Measurements from ENCODE around the gene FBXO10. TPM values are rescaled to one million over a fixed set of nuclear protein-coding genes. Genes with fewer than 3 reads are reported as not detected.

The FBXO10 gene
- total and polyA plus RNA-seq, 2 experiments from 2014 or later, result 3.4 to 13.4 TPM

GRCh38 chr9:37534901-37535300 lies 41.3 kb downstream of the FBXO10 start (continued):
- TF ChIP-seq REST (IDR thresholded peaks at IDR 0.05; ENCODE audit: unreplicated experiment) (no peak), ZNF114 (CRISPR knock-in tag; IDR thresholded peaks at IDR 0.05) (no peak), EZH2 (IDR thresholded peaks at IDR 0.05; ENCODE audit: low read depth, unreplicated experiment) (no peak), JUNB (IDR thresholded peaks at IDR 0.05; ENCODE audit: unreplicated experiment) (no peak), ZNF331 (CRISPR knock-in tag; IDR thresholded peaks at IDR 0.05; ENCODE audit: low read depth) (no peak), STAT1 (IDR thresholded peaks at IDR 0.05; ENCODE audit: unreplicated experiment) (no peak), CREB1 (CRISPR knock-in tag; IDR thresholded peaks at IDR 0.05; ENCODE audit: low read depth) (no peak), EZH2phosphoT487 (IDR thresholded peaks at IDR 0.05; ENCODE audit: unreplicated experiment) (no peak)
- TF ChIP-seq, protein P1, sequence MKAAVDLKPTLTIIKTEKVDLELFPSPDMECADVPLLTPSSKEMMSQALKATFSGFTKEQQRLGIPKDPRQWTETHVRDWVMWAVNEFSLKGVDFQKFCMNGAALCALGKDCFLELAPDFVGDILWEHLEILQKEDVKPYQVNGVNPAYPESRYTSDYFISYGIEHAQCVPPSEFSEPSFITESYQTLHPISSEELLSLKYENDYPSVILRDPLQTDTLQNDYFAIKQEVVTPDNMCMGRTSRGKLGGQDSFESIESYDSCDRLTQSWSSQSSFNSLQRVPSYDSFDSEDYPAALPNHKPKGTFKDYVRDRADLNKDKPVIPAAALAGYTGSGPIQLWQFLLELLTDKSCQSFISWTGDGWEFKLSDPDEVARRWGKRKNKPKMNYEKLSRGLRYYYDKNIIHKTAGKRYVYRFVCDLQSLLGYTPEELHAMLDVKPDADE (IDR thresholded peaks at IDR 0.05), result no peak

- no peak for DNase-seq (ENCODE audit: low spot score)
- peak overlapping the region; percentile 53 for H3K27ac Mint-ChIP-seq
- Histone ChIP-seq H3K79me2 (replicated peaks; ENCODE audit: insufficient read depth) (no peaks in the 10 kb centered on the region), H3K36me3 (ENCODE audit: insufficient read depth) (peaks cover 5% of the 10 kb centered on the region; the same call in 1 of the 2 replicates), H3K27ac (ENCODE audit: low read depth) (peak overlapping the region; percentile 74; the same call in 1 of the 2 replicates), H3K4me1 (ENCODE audit: insufficient read depth) (no peaks in the 10 kb centered on the region), H3F3A (replicated peaks; ENCODE audit: low read depth) (no peaks in the 10 kb centered on the region), H3K27me3 (ENCODE audit: insufficient read depth) (no peaks in the 10 kb centered on the region), H3K4me3 (no peak overlapping the region), H2AFZ (no peak overlapping the region), H3K9me2 (ENCODE audit: insufficient read depth) (no peaks in the 10 kb centered on the region), H3K4me2 (no peak overlapping the region), H4K20me1 (replicated peaks; ENCODE audit: insufficient read depth) (no peaks in the 10 kb centered on the region; the same call in 1 of the 2 replicates)
- no peaks in the 10 kb centered on the region for H3K27me3 Mint-ChIP-seq (ENCODE audit: insufficient read depth, low read depth, poor library complexity)
- H3K36me3 Mint-ChIP-seq (ENCODE audit: low read depth), result peaks cover 24% of the 10 kb centered on the region; the same call in 2 of the 3 replicates
- H3K4me1 Mint-ChIP-seq, result no peaks in the 10 kb centered on the region
- ATAC-seq, result no peak
- no peak overlapping the region for H3K4me3 Mint-ChIP-seq
- no peaks in the 10 kb centered on the region for H3K9me3 Mint-ChIP-seq
- TF ChIP-seq REST (IDR thresholded peaks at IDR 0.05; ENCODE audit: unreplicated experiment) (no peak), EZH2 (IDR thresholded peaks at IDR 0.05; ENCODE audit: low read depth, unreplicated experiment) (no peak), NANOG (IDR thresholded peaks at IDR 0.05; ENCODE audit: borderline replicate concordance) (no peak)
- TF ChIP-seq, protein P1 (IDR thresholded peaks at IDR 0.05), result no peak
Observed at GRCh38 chr9:37534412-37534811, 41.8 kb downstream of the FBXO10 start.

All from GM23338 (cell line).